Central memory CD4-positive, alpha-beta T cell (primary cell): Measurements from ENCODE around the gene PRELP.
"Not testable (repeated sequence)": the region's sequence is repeated elsewhere in the genome, so short reads cannot be mapped to it uniquely, and the experiment has no call there.

Experiments
- DNase-seq: peaks from one replicate; pipeline ENCODE4 v3.0.0; 2022

PRELP gene

GRCh38 chr1:203454986-203455471 lies 20.6 kb upstream of the PRELP start:
- no peak for DNase-seq

GRCh38 chr1:203455706-203456105 lies 19.9 kb upstream of the PRELP start:
- DNase-seq = no peak

GRCh38 chr1:203456577-203456976 lies 19.0 kb upstream of the PRELP start:
- no peak for DNase-seq

DNA sequence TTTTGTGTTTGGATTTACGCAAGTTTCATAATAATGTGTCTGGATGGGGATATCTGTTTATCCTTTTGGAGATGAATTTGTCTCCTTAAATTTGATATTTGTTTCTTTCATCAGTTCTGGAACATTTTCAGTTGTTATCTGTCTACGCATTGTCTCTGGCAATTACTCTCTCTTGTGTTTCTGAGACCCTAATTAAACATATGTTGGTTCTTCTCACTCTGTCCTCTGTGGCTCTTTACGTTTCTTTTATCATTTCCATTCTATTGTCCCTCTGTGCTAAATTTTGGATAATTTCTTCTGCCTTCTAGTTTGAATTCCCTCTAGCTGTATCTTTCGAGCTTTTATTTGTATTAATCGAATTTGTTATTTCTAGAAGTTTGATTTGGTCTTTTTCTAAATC lies 17.5 kb upstream of the PRELP start:
- no peak for DNase-seq

- DNase-seq = no peak
These were observed 15.9 kb upstream of the PRELP start for GRCh38 chr1:203459671-203460201.

DNA sequence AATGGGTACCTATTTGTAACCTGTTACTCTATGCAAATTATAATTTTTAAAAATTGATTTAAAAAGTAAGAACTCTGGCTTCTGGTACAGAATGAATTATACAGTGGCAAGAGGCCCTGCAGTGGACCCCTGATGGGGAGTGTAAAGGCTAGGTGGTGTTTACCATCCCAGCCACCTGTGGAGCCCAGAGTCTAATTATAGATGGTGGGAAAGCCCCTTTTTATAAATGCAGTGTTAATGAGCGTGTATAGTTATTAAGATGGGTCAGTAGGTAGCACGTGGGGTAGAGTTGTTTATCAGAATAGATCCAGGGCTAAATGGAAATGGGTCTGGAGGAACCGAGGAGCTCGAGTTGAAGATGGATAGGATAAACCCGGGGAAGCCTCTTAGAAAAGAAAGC lies 13.9 kb upstream of the PRELP start:
- DNase-seq = no peak

GRCh38 chr1:203462143-203462542 lies 13.5 kb upstream of the PRELP start:
- DNase-seq = no peak

- no peak for DNase-seq
These were observed 12.7 kb upstream of the PRELP start for GRCh38 chr1:203462878-203463277.

DNA sequence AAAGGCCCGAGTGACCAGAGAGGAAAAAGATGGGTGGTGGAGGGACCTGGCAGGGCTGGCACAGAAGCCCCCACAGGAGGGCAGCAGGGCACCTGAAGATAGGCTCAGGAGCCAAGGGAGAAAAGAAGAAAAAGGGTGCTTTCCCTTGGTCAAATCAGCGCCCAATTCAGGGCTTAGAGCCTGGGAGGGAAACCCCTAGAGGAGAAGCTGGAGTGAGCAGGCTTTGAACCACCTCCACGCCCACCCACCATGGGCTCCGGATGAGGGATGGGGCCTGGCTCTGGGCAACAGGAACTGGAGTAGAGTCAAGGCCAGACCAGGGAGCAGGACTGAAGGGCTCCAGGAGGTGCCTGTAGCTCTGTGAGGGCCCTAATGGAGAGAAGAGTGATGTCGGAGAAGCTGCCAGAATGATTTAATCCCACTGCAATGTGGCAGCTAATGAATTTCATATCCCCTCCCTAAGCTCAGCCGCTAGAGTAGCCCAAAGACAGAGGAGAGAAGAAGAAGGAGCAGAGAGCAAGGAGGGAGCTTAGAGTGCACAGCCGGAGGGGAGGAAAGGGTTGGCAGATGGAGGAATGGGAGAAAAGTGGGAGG lies 12.0 kb upstream of the PRELP start:
- no peak for DNase-seq

GRCh38 chr1:203464226-203464625 lies 11.4 kb upstream of the PRELP start:
- no peak for DNase-seq

GRCh38 chr1:203464743-203465142 lies 10.9 kb upstream of the PRELP start:
- no peak for DNase-seq

DNA sequence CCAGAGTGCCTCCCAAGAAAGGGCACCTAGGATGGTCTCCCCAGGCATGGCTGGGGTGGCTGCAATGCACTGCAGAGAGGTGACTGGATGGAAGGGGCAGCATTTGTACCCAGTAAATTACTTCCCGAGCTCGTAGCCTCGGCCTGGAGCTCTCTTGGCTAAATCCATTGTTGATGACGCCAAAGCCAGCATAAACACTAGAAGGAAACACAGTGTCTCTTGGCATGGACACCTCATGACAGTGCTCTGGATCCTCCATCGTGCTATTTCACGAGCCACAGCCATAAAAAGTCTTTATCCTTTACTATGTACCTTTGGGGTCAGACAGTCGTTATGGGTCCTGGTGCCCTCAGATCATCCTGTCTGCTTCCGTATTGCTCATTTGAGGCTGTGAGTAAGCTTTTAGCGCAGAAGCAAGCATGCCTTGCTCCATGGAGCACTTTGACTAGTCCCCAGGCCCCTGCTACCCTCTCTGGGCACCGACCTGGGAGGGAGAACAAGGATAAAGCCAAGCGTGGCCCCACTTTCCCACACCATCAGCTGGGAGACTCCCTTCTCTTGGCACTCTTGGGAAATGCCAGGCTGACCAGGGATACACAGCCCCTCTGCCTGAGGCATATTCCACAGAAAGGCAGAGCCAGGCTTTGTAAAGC lies 10.3 kb upstream of the PRELP start:
- DNase-seq = no peak

- no peak for DNase-seq
These were observed 9.7 kb upstream of the PRELP start for GRCh38 chr1:203465948-203466347.

DNA sequence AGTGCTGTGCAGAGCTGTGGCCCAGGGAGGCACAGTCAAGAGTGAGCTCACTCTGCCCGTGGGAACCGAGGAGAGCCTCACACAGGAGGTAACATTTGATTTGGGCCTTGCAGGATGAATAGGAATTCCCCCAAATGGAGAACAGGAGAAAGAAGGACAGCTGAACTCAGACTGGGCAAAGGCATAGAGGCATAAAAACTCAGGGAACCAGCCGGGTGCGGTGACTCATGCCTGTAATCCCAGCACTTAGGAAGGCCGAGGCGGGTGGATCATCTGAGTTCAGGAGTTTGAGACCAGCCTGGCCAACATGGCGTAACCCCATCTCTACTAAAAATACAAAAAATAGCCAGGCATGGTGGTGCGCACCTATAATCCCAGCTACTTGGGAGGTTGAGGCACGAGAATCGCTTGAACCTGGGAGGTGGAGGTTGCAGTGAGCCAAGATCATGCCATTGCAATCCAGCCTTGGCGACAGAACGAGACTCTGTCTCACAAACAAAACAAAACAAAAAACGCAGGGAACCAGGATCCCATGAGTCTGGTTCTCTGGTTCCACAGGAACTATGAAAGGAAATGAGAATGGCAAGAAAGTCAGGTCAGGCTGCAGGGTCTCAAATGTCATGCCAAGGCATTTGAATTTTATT lies 8.6 kb upstream of the PRELP start:
- DNase-seq = not testable (repeated sequence)

DNA sequence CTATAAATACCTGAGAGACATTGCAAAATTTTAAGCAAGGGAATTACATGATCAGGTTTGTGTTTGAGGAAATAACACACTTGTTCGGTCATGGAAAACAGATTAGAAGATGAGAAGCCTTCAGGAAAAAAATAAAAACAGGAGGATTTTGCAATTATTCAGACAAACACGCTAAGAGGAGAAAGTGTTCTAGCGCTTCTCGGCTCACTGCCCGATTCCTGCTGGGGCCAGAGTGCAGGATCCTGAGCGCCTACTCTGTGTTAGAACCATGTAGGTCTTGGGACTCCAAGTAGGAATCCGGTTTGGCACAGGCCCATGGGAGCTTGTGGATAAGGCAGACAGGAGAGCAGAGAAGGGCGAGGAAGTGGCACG lies 8.1 kb upstream of the PRELP start:
- DNase-seq = no peak

DNA sequence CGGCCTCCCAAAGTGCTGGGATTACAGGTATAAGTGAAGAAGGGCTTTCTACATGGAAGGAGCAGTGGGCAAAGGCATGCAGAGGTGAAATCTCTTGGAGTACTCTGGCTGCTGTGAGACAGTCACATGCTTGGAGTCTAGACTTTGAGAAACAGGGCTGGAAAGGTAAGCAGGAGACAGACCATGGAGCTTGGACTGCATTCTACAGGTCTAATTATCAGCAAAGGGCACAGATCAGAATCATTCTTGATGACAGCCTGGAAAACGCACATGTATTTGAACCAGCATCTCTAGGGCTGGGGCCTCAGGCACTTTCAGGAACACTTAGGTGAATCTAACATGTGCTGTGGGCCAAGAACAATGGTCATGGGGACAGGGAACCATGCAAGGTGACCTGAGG lies 7.3 kb upstream of the PRELP start:
- no peak for DNase-seq

DNA sequence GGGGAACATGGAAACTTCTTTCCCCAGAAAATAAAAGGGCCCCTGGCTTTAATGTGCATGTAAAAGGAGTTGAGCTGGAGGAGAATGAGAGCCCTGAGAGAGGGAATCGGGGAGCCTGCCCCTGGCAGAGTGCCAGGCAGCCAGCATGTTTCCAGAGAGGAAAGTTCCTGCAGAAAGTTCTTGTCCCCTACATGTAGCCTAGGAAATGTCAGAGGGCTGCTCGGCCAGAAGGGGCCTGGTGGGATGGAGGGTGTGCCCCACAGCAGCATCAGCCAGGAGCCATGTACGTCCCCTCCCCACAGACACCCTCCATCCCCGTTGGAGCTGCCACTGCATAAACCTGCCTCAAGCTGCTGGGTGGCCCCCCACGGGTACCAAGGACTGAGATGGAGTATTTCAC lies 5.4 kb upstream of the PRELP start:
- DNase-seq = no peak

- DNase-seq = no peak
These were observed 3.8 kb upstream of the PRELP start for GRCh38 chr1:203471841-203472240.

DNA sequence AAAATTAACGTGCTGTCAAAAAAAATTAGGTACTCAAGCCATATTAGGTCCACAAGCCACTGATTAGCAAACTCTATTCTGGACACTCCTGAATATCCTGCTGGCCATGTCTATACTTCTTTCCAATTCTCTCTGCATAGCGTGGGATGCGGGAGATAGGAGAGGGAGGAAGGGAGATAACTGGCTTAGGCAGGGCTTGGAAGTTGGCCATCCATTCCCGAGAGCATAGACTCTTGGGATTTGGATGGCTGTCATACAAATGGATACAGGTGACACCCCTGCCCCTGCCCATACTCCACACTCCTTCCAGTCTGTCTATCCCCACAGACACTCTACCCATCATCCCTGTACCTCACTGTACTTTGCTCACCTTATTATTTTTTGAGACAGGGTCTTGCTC lies 2.3 kb upstream of the PRELP start:
- DNase-seq = no peak

GRCh38 chr1:203473781-203474305 lies 1.8 kb upstream of the PRELP start:
- DNase-seq = no peak

- no peak for DNase-seq
These were observed 709 bp downstream of the PRELP start for GRCh38 chr1:203476216-203476814.

DNA sequence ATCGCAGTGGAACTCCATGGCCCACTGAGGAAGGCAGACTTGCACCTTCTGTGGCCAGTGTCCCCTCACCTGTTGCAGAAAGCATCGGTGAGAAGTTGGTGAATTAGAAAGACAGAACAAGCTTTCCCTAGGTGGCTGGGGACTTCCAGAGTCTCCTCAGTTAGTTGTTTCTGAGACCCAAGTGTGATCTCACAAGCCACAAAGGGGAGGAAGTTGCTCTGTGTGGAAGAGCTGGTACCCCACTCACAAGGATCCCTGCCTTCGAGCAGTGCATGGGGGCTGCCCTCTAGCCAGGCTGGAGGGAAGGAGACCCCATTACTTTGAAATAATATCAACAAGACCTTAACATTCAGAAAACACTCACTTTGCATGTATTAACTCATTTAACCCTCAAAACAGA lies 2.1 kb downstream of the PRELP start:
- DNase-seq = no peak

DNA sequence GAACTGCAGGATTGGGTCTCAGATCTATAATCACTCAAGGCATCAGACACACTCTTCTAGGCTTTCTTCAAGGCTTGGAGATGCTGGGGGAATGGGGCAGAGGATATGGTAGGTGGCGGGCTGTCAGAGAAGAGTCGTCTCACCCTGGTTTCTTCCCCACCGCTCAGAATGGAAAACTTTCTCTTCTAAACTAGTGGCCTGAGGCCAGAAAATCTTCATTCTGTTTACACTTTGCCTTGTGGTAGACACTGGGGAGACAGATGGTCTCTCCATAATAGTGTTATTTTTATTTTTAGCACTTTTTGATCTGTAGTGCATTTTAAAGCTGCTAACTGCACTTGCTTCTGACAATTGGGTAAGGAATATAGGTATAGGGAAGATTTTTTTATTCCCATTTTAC lies 2.6 kb downstream of the PRELP start:
- no peak for DNase-seq

GRCh38 chr1:203478986-203479385 lies 3.4 kb downstream of the PRELP start:
- DNase-seq = no peak
